HL-60 (cell line): Measurements from ENCODE around the gene TMEM250.

Experiments
- DNase-seq, 2 experiments: peaks; one replicate each; pipeline ENCODE4 v3.0.0-alpha.2; 2010 to 2020; ENCODE audit warnings: low read depth in 1 of 2, low spot score in 1 of 2
- H3K27ac ChIP-seq: fragments of 250-450 bp; sonication (Bioruptor Pico); replicated peaks from 2 replicates; pipeline ENCODE4 v1.5.1; 2020; ENCODE audit warnings: mild to moderate bottlenecking, moderate library complexity
- H3K27me3 ChIP-seq: fragments of 250-450 bp; sonication (Bioruptor Pico); 2 replicates; pipeline ENCODE4 v1.5.1; 2021; ENCODE audit warnings: mild to moderate bottlenecking, moderate library complexity; ENCODE audit not compliant: insufficient read depth, poor library complexity, severe bottlenecking
- H3K4me3 ChIP-seq: replicated peaks from 2 replicates; pipeline ENCODE4 v1.5.1; 2011; ENCODE audit warnings: mild to moderate bottlenecking, control low read depth, low read length; ENCODE audit not compliant: insufficient read depth
- GABPA ChIP-seq: IDR thresholded peaks from 2 replicates; pipeline ENCODE4 v1.6.1; 2012; ENCODE audit warnings: low read depth
- POLR2AphosphoS5 ChIP-seq: IDR thresholded peaks from 2 replicates; pipeline ENCODE4 v1.6.1; 2012; ENCODE audit warnings: low read depth
- SPI1 ChIP-seq: IDR thresholded peaks from 2 replicates; pipeline ENCODE4 v1.6.1; 2012; ENCODE audit warnings: low read depth, mild to moderate bottlenecking, borderline replicate concordance
- TF ChIP-seq, protein P1 (sequence below): IDR thresholded peaks from 2 replicates; pipeline ENCODE4 v1.6.1; 2012; ENCODE audit warnings: low read depth; ENCODE audit not compliant: insufficient replicate concordance
- TF ChIP-seq, protein P2 (sequence below): IDR thresholded peaks from one replicate; pipeline ENCODE4 v1.5.1; 2011; ENCODE audit warnings: low read length, control low read depth, inconsistent platforms; ENCODE audit not compliant: insufficient read depth

The TMEM250 gene

DNA sequence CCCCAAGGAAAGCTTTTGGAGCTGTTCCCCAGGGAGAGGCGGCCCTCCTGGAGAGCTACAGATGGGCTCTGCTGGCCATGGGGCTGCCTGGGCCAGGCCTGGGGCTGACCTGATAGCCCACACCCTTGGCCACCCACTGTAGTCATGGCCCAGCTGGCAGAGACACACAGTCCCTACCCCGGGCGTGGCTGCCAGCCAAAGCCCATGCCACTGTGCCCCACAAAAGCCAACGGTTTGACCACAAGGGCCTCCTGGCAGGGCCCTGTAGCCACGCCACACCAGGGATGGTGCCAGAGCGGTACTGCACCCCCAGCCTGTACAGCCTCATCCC is 38.8 kb downstream of the TMEM250 start:
- Histone ChIP-seq H3K27ac (peak overlapping the region; percentile 58), H3K27me3 (no peaks in the 10 kb centered on the region), H3K4me3 (no peak overlapping the region)
- TF ChIP-seq, protein P1, sequence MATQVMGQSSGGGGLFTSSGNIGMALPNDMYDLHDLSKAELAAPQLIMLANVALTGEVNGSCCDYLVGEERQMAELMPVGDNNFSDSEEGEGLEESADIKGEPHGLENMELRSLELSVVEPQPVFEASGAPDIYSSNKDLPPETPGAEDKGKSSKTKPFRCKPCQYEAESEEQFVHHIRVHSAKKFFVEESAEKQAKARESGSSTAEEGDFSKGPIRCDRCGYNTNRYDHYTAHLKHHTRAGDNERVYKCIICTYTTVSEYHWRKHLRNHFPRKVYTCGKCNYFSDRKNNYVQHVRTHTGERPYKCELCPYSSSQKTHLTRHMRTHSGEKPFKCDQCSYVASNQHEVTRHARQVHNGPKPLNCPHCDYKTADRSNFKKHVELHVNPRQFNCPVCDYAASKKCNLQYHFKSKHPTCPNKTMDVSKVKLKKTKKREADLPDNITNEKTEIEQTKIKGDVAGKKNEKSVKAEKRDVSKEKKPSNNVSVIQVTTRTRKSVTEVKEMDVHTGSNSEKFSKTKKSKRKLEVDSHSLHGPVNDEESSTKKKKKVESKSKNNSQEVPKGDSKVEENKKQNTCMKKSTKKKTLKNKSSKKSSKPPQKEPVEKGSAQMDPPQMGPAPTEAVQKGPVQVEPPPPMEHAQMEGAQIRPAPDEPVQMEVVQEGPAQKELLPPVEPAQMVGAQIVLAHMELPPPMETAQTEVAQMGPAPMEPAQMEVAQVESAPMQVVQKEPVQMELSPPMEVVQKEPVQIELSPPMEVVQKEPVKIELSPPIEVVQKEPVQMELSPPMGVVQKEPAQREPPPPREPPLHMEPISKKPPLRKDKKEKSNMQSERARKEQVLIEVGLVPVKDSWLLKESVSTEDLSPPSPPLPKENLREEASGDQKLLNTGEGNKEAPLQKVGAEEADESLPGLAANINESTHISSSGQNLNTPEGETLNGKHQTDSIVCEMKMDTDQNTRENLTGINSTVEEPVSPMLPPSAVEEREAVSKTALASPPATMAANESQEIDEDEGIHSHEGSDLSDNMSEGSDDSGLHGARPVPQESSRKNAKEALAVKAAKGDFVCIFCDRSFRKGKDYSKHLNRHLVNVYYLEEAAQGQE: no peak
- TF ChIP-seq, protein P2, sequence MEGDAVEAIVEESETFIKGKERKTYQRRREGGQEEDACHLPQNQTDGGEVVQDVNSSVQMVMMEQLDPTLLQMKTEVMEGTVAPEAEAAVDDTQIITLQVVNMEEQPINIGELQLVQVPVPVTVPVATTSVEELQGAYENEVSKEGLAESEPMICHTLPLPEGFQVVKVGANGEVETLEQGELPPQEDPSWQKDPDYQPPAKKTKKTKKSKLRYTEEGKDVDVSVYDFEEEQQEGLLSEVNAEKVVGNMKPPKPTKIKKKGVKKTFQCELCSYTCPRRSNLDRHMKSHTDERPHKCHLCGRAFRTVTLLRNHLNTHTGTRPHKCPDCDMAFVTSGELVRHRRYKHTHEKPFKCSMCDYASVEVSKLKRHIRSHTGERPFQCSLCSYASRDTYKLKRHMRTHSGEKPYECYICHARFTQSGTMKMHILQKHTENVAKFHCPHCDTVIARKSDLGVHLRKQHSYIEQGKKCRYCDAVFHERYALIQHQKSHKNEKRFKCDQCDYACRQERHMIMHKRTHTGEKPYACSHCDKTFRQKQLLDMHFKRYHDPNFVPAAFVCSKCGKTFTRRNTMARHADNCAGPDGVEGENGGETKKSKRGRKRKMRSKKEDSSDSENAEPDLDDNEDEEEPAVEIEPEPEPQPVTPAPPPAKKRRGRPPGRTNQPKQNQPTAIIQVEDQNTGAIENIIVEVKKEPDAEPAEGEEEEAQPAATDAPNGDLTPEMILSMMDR: no peak
- peak; percentile 45; the same call in 1 of the 2 replicates for TF ChIP-seq POLR2AphosphoS5
- no peak for TF ChIP-seq GABPA
- TF ChIP-seq SPI1: no peak
- DNase-seq: peak; percentile 33 to 41

DNA sequence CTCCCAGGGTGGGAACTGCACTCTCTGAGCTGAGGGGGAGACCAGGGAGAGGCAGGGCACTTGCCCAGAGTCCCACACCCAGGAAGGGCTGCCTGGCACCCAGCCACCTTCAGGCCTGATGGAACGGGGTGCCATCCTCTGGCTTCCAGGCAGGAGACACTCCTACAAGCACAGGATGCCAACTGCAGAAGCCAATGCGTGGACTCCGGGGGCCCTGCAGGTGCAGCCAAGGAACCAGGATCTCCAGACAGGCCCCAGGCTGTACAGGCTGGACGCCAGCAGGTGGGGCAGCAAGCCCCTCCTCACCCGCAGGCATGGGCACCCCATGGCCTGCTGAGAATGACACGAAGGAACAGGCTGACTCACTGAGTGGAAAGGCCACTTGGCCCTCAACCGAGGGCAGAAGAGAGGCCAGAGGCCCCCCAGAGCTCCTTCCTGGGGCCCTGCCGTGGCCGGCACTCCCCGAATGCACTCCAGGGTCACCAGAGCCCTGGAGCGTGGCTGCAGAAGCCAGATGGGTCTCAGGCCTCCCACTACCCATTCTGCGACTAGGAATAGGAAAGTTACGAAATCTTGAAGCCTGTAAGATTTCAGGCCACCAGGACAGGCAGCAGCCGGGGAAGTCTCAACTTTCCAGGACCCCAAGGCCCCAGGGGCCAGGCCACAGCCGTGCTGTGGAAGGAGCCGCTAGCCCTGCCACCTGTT is 39.3 kb downstream of the TMEM250 start:
- H3K4me3 ChIP-seq: no peak overlapping the region
- no peaks in the 10 kb centered on the region for H3K27me3 ChIP-seq
- TF ChIP-seq GABPA (no peak), POLR2AphosphoS5 (no peak), SPI1 (no peak)
- TF ChIP-seq, protein P2: no peak
- TF ChIP-seq, protein P1: no peak
- H3K27ac ChIP-seq: peak overlapping the region; percentile 58
- DNase-seq: peak in 1 of 2 experiments; percentile 58

DNA sequence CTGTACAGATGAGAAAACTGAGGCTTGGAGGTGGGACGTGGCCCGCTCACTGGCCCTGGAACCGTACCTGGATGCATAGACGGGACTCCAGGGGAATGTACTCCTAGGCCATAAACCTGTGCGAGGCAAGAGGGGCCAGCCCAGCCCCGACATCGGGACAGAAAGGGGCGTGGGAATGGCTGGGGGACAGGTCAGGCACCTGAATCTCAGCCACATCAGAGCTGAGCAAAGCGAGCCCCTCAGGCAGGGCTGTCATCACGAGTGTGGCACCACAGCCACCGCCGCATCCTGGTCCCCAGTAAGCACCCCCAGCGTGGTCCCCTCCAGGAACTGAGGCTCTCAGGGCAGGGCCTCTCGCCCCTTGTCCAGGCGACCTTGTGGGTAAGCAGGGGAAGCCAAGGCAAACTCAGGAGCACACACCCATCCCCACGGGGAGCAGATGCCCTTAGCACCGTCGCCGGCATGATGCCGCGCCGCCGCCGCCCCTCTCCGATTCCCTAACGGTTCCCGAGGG is 40.1 kb downstream of the TMEM250 start:
- no peak overlapping the region for H3K27ac ChIP-seq
- TF ChIP-seq, protein P1: no peak
- TF ChIP-seq, protein P2: no peak
- TF ChIP-seq SPI1 (no peak), GABPA (no peak), POLR2AphosphoS5 (no peak)
- DNase-seq: no peak
- H3K4me3 ChIP-seq: no peak overlapping the region
- H3K27me3 ChIP-seq: no peaks in the 10 kb centered on the region
